GM19351 (cell line): Measurements from ENCODE around the gene DLGAP1.
"Not testable (repeated sequence)": the region's sequence is repeated elsewhere in the genome, so short reads cannot be mapped to it uniquely, and the experiment has no call there.

Experiments used
- ATAC-seq: cut with Tn5 transposase; IDR thresholded peaks from one replicate; pipeline ENCODE4 v1.9.1; 2021; ENCODE audit warnings: mild to moderate bottlenecking, moderate library complexity; ENCODE audit not compliant: unreplicated experiment

DLGAP1 gene

GRCh38 chr18:3581890-3582289 lies 873.2 kb downstream of the DLGAP1 start:
- no peak for ATAC-seq

GRCh38 chr18:3580523-3581025 lies 874.5 kb downstream of the DLGAP1 start:
- ATAC-seq: not testable (repeated sequence)

DNA sequence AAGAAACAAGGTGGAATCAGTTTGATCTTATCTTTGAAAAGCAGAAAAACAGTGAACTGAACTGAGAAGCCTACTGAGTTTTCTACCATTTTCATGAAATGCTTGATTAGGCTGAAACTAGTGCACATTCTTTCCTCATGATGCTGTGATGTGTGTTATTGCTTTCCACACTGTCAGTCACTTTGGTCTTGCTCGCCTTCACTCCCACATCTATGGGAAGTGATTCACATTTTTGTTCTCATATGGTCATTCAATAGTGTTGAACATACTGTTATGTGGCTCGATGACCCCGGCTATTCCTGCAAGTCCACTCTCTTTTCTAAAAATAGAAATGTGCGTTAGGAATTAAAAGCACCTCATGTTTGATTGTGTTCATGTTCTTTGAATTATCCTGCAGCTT lies 875.4 kb downstream of the DLGAP1 start:
- no peak for ATAC-seq

GRCh38 chr18:3578621-3579020 lies 876.5 kb downstream of the DLGAP1 start:
- no peak for ATAC-seq

DNA sequence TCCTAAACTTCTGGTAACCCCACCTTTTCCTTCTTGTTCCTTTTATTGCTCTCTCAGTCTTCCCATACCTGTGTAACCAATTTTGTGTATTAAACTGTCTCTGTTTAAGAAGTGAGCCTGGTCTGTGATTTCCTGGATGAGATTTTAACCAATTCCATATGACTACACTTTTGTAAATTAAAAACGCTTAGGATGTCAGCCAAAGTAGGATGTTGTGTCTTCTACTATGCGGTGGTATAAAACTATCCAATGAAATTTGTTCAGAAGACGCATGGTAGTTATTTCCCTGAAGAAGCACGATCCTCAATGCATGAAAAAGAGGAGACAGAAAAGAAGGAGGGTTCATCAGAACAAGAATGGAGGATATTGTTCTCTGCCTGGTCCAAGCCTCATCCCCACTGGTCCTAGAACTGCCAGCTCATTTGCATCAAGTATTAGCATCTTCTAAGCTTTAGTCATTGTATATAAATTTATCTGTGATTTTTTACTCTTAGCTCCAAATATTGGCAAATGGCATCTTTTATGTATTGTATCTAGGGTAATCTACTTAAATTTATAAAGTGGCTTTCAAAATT lies 877.7 kb downstream of the DLGAP1 start:
- no peak for ATAC-seq

DNA sequence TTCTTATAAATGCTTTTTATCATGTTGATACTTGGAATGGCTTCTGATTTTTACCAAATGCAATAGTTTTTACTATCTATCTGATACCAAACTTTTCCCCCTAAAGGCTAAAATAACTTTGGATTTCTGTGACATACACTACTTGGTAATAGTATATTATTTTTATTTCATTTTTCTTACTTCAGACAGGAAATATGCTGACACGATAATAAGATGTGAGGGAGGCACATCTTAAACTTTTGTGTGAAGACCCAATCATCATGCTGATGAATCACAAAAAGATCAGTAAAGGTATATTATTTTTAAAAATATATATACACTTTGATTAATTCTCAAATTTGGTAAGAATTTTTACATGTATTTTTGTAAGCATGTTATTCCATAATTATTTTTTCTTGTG lies 882.3 kb downstream of the DLGAP1 start:
- ATAC-seq: no peak

DNA sequence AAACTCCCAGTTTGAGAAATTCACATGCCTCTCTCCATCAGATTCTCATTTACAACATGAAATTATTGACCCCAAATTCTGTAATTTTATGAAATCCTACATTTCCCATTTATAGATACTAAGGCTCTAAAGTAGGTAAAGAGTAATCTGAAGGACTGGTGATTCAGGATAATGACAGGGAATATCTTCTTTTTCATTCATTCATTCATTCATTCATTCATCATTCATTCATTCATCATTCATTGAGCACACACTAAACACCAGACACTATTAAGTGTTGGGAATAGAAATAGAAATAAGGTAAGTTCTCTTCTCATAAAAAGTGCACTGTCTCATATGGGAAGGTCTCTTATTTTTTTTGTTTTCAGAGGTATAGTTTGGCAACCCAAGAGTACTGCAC lies 888.3 kb downstream of the DLGAP1 start:
- ATAC-seq: no peak

DNA sequence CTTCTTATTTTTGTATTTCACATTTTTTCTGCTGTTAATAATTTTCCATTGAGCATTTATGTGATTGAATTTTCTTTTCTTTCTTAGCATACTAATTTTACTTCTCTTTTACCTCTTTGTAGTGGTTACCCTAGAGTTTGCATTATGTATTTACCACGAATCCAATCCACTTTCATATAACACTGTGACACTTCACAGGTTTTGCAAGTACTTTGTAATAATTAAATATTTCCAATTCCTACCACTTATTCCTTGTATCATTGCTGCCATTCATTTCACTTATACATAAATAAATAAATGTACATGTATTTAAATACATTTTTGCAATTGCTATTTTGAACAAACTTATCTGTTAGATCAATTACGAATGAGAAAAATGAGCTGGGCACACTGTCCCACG lies 894.4 kb downstream of the DLGAP1 start:
- ATAC-seq: no peak

DNA sequence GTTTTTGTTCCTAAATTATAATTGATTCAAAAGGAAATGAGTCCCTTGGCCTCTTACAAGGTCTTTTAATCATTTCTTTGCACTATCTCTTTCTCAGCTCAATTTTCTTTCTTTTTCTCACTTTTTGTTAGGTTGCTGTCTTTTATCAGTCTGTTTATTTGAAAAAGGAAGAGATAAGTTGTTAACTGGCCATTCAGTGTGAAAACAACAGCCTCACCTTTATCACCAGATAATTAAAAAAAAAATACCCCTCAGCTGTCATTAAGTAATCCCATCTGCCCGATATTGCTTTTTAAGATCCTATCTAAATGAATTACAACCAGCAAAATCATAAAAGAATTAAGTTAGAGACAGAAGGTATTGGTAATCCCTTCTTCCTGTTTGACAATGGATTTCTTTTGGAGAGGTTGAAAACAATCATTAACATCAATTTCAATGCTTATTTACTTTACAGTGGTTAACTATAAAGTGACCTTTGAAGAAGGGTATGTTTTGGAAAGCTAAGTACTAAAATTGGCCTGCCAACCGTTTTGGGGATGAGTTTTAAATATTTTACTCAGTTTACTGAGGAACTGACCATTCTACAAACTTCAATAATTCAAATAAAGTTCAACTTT lies 900.2 kb downstream of the DLGAP1 start:
- no peak for ATAC-seq

- no peak for ATAC-seq
Observed at GRCh38 chr18:3554091-3554601, 901.0 kb downstream of the DLGAP1 start.

GRCh38 chr18:3552305-3552704 lies 902.8 kb downstream of the DLGAP1 start:
- no peak for ATAC-seq

- ATAC-seq: no peak
Observed at GRCh38 chr18:3547891-3548615, 907.1 kb downstream of the DLGAP1 start.

DNA sequence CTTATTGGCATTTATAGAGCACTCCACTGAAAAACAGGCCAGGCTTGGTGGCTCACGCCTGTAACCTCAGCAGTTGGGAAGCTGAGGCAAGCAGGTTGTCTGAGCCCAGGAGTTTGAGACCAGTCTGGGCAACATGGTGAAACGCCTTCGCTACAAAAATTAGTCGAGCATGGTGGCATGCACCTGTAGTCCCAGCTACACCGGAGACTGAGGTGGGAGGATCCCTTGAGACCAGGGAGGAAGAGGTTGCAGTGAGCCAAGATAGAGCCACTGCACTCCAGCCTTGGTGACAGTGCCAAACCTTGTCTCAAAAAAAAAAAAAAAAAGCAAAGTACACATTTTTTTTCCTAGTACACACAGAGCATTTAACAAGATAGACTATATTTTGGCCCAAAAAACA lies 909.0 kb downstream of the DLGAP1 start:
- ATAC-seq: no peak

GRCh38 chr18:3544537-3544936 lies 910.6 kb downstream of the DLGAP1 start:
- no peak for ATAC-seq

DNA sequence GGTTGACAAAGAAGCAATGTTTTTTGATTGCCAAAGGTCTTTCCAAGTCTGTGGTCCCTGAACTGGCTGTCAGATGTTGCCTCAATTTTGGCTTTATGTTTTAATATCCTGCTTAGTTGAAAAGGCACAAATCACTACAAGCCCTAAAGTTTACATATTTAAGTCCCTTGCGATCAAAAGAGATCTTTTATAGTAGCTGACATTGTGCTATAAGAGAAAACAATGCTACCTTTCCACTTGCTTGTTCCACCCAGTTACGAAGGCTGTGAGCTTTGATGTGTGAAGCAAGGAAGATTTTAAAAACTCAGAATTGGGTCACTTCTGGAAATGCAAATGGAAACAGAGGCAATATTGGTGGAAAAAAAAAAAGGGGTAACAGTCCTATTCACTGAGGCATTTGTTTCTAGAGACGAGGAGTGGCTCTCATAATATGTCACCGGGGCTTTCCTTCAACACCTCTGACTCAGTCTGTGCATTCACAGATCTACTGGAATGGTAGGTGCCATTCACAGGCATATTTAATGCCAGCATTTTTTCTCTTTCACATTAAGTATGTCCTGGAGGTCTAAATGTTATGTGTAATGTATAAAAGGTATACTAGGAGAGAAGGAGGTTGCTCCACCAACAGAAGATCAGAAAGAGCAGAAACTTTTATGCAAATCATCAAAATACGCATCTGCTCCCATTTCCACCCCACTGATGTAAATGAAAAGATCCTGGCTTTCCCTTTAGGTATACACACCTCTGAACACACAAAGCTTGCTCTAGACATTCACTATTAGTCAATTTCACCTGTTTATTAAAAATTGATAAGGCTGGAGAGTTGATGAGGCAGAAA lies 913.3 kb downstream of the DLGAP1 start:
- peak; percentile 98 for ATAC-seq

- ATAC-seq: no peak
Observed at GRCh38 chr18:3540805-3541548, 914.1 kb downstream of the DLGAP1 start.

GRCh38 chr18:3538954-3539617 lies 916.0 kb downstream of the DLGAP1 start:
- ATAC-seq: no peak

DNA sequence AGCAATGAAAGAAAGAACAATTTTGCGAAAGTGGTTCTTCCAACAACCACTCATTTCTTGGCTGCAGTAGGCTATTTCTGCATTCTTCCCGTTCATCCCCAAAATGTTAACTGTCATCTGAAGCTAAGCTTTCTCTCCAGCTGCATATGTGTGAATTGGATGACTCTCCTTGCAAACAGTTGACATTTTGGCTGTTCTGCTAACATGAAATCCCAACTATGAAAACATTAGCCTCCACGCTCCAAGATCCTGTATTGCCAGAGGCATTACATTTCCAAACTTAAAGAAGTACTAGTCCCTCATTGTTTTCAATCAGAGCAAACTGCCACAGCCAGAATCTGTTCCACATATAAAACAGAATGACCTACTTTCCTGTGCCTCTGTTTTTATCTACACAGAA lies 916.7 kb downstream of the DLGAP1 start:
- ATAC-seq: no peak

DNA sequence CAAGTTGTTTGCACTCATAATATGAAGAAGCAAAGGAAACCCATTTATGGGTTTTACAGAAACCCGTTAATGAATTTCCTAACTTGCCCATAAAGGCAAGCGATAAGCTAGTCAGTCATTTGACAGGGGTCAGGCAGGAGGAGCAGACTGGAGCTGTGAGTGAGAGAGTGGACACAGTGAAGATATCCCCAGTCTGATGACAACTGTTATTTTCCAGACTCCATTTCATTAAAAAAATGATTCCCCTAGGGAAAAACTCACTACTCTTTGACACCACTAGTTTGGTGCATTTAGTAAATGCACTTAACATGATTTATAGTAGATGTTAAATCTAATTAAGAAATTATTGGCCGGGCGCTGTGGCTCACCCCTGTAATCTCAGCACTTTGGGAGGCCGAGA lies 924.3 kb downstream of the DLGAP1 start:
- ATAC-seq: no peak

GRCh38 chr18:3529601-3530000 lies 925.5 kb downstream of the DLGAP1 start:
- ATAC-seq: no peak
